HG03103 (cell line): ENCODE data around the gene VKORC1.
A peak's percentile ranks its signal among the peaks of the same experiment; 100 is the strongest.

Experiments
- ATAC-seq: cut with Tn5 transposase; IDR thresholded peaks from one replicate; pipeline ENCODE4 v1.9.1; 2021; ENCODE audit warnings: low read depth; ENCODE audit not compliant: unreplicated experiment

Gene VKORC1

DNA sequence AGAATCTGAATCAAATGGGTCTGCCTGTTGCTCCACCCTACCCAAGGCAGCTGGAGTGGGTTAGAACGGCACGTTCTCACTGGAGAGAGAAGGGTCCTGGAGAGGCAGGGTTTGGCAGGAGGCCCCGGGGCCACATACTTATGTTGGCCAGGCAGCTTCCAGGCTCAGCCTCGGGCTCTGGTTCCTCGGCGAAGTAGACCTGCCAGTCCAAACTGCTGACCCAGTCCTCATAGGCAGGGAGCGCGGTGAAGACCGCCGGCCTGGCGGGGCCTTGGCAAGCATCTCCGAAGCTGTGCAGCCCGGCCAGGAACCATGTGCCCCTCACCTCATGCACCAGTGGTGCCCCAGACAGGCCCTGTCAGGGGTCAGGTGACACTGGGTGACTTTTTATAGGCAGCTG is 10.6 kb downstream of the VKORC1 start:
- ATAC-seq = no peak

- no peak for ATAC-seq
Observed at GRCh38 chr16:31083556-31083955, 11.0 kb downstream of the VKORC1 start.

- ATAC-seq = no peak
Observed at GRCh38 chr16:31083081-31083480, 11.5 kb downstream of the VKORC1 start.

GRCh38 chr16:31082368-31083045 is 12.1 kb downstream of the VKORC1 start:
- no peak for ATAC-seq

- ATAC-seq = no peak
Observed at GRCh38 chr16:31081428-31082351, 12.9 kb downstream of the VKORC1 start.

DNA sequence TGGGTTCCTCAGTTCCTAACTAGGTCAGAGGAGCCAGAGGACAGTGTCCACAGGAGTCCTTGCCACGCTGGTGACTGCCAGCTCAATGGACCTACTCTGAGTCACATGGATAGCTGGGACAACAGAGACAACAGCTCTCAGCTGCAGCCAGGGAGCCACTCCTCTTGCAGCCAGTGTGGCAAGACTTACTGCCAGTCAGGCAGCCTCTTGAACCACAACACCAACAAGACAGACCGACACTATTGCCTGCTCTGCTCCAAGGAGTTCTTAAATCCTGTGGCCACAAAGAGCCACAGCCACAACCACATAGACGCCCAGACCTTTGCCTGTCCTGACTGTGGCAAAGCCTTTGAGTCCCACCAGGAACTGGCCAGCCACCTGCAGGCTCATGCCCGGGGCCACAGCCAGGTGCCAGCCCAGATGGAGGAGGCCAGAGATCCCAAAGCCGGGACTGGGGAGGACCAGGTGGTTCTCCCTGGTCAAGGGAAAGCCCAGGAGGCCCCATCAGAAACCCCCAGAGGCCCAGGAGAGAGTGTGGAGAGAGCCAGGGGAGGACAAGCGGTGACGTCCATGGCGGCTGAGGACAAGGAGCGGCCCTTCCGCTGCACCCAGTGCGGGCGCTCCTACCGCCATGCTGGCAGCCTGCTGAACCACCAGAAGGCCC is 13.7 kb downstream of the VKORC1 start:
- ATAC-seq = no peak

GRCh38 chr16:31080035-31080629 is 14.5 kb downstream of the VKORC1 start:
- ATAC-seq = no peak

DNA sequence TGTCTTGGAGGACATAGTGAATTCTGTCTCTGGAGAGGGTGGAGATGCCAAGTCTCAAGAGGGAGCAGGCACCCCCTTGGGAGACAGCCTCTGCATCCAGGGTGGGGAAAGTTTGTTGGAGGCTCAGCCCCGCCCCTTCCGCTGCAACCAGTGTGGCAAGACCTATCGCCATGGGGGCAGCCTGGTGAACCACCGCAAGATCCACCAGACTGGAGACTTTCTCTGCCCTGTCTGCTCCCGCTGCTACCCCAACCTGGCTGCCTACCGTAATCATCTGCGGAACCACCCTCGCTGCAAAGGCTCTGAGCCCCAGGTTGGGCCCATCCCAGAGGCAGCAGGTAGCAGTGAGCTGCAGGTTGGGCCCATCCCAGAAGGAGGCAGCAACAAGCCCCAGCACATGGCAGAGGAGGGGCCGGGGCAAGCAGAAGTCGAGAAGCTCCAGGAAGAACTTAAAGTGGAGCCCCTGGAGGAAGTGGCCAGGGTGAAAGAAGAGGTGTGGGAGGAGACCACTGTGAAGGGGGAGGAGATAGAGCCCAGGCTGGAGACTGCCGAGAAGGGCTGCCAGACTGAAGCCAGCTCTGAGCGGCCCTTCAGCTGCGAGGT is 15.2 kb downstream of the VKORC1 start:
- ATAC-seq = no peak

GRCh38 chr16:31078597-31079341 is 15.8 kb downstream of the VKORC1 start:
- no peak for ATAC-seq

DNA sequence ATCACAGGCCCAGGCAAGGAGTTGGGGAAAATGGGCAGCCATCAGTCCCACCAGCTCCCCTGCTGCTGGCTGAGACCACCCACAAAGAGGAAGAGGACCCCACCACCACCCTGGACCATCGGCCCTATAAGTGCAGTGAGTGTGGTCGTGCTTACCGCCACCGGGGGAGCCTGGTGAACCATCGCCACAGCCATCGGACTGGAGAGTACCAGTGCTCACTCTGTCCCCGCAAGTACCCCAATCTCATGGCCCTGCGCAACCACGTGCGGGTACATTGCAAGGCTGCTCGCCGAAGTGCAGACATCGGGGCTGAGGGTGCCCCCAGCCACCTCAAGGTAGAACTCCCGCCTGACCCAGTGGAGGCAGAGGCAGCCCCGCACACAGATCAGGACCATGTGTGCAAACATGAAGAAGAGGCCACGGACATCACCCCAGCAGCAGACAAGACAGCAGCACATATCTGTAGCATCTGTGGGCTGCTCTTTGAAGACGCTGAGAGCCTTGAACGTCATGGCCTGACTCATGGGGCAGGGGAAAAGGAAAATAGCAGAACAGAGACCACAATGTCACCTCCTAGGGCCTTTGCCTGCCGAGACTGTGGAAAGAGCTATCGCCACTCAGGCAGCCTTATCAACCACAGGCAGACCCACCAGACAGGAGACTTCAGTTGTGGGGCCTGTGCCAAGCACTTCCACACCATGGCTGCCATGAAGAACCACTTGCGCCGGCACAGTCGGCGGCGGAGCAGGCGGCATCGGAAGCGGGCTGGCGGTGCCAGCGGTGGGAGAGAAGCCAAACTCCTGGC is 16.8 kb downstream of the VKORC1 start:
- no peak for ATAC-seq

GRCh38 chr16:31077024-31077423 is 17.6 kb downstream of the VKORC1 start:
- no peak for ATAC-seq

GRCh38 chr16:31076319-31076718 is 18.3 kb downstream of the VKORC1 start:
- ATAC-seq = no peak

GRCh38 chr16:31074814-31075183 is 19.8 kb downstream of the VKORC1 start:
- ATAC-seq = no peak

GRCh38 chr16:31073970-31074813 is 20.4 kb downstream of the VKORC1 start, which contains the start of the genes ZNF646 and ZNF668:
ZNF646 (plus strand) TSS chr16:31074422; CDS start chr16:31076325, 1,903 bp downstream.
ZNF668 (minus strand) TSS chr16:31074240; CDS start chr16:31064459, 9,781 bp downstream.
- peak; percentile 59 for ATAC-seq

GRCh38 chr16:31073142-31073969 is 21.2 kb downstream of the VKORC1 start:
- ATAC-seq = peak; percentile 41

DNA sequence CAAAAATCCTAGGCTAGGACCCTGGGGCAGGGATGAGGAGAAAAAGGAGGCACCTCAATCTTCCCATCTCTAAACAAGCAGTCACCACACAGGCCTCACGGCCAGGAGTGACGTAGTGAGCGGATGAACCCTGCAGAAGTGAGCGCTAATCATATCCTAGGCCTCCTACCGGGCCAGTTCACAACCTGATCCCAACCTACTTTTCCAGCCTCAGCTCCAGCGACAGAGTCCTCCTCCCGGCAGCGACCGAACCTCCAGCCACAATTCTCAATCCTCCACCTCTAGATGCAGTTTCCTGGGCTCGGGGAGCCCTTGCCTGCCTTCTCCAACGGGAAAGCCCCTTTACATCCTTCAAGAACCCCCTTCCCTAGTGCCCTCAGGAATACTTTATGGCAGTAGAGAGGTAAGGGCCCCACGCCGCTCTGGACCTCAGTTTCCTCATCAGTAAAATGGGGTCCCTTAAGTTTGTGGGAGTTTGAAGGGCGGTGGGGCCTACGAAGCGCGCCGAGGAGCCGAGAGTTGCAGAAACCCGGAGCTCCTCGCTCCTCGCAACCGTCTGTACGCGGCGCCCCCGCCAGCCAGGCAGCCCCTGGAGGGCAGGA is 22.0 kb downstream of the VKORC1 start:
- ATAC-seq = peak; percentile 1

GRCh38 chr16:31071861-31072260 is 22.7 kb downstream of the VKORC1 start:
- ATAC-seq = no peak
